Mesothelial cell of epicardium (in vitro differentiated cells): Measurements from ENCODE around the gene KDM7A. TPM values are rescaled to one million over a fixed set of nuclear protein-coding genes. Genes with fewer than 3 reads are reported as not detected.
A peak's percentile ranks its signal among the peaks of the same experiment; 100 is the strongest.

Experiments
- DNase-seq, 2 experiments: peaks; one replicate each; pipeline ENCODE4 v3.0.0; 2021; ENCODE audit warnings: low spot score in 2 of 2; ENCODE audit not compliant: unreplicated experiment in 2 of 2
- H3K27ac Mint-ChIP-seq: 2 replicates; pipeline ENCODE4 v1.8.0; 2021; ENCODE audit warnings: mixed read lengths
- H3K27me3 Mint-ChIP-seq: 2 replicates; pipeline ENCODE4 v1.8.0; 2021; ENCODE audit warnings: low read depth, mixed read lengths
- H3K36me3 Mint-ChIP-seq: 2 replicates; pipeline ENCODE4 v1.8.0; 2021; ENCODE audit warnings: mixed read lengths
- H3K4me1 Mint-ChIP-seq: 2 replicates; pipeline ENCODE4 v1.8.0; 2021; ENCODE audit warnings: mixed read lengths
- H3K4me3 Mint-ChIP-seq: 2 replicates; pipeline ENCODE4 v1.8.0; 2021; ENCODE audit warnings: mild to moderate bottlenecking, moderate library complexity, mixed read lengths
- H3K9me3 Mint-ChIP-seq: 2 replicates; pipeline ENCODE4 v1.8.0; 2021; ENCODE audit warnings: mixed read lengths
- CTCF ChIP-seq: fragments of 200-600 bp; sonication (generic); IDR thresholded peaks from one replicate; pipeline ENCODE4 v1.5.0; 2021; ENCODE audit warnings: antibody characterized with exemption; ENCODE audit not compliant: unreplicated experiment
- total RNA-seq: library from RNA; stranded (reverse); gene quantifications from 3 replicates; pipeline ENCODE4 v1.2.1, GENCODE V29; 2021

Gene KDM7A
- total RNA-seq, 1 donor from 2014 or later = 8.4 TPM

DNA sequence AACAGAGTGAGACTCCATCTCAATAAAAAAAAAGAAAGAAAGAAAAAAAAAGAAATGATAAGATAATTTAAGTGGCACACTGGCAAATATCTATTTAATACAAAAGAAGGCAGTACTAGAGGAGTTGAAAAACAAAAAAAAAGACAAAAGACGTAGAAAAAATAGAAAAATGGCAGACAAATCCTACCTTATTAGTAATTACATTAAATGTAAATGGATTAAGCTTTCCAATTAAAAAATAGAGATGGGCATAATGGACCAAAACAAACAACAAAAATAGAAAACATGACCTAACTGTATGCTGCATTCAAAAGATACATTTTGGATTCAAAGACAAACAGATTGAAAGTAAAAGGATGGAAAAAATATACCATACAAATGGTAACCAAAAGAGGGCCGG, 108.8 kb downstream of the KDM7A start:
- H3K4me1 Mint-ChIP-seq = no peaks in the 10 kb centered on the region

DNA sequence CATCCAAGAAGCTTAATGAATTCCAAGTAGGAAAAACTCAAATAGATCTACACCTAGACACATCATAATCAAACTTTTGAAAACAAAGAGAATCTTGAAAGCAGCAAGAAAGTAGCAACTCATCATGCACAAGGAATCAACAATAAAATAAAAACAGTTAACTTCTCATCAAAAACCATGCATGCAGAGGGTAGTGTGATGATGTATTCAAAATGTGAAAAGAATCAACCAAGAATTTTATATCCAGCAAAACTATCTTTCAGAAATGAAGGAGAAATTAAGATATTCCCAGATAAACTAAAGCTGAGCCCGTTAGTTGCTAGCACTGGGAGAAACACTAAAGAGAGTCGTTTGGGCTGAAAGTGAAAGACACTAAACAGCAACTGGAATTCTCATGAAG, 109.7 kb downstream of the KDM7A start:
- Mint-ChIP-seq H3K27me3 (peaks cover 1% of the 10 kb centered on the region), H3K36me3 (peaks cover 5% of the 10 kb centered on the region), H3K9me3 (peaks cover 47% of the 10 kb centered on the region), H3K4me3 (no peak overlapping the region), H3K4me1 (no peaks in the 10 kb centered on the region), H3K27ac (no peak overlapping the region)
- no peak for TF ChIP-seq CTCF
- no peak for DNase-seq

More for the DNA sequence above, 108.8 kb downstream of the KDM7A start:
- Mint-ChIP-seq H3K4me3 (no peak overlapping the region), H3K36me3 (peaks cover 5% of the 10 kb centered on the region), H3K27ac (no peak overlapping the region), H3K9me3 (peaks cover 47% of the 10 kb centered on the region), H3K27me3 (peaks cover 1% of the 10 kb centered on the region)
- TF ChIP-seq CTCF = no peak
- DNase-seq = no peak

DNA sequence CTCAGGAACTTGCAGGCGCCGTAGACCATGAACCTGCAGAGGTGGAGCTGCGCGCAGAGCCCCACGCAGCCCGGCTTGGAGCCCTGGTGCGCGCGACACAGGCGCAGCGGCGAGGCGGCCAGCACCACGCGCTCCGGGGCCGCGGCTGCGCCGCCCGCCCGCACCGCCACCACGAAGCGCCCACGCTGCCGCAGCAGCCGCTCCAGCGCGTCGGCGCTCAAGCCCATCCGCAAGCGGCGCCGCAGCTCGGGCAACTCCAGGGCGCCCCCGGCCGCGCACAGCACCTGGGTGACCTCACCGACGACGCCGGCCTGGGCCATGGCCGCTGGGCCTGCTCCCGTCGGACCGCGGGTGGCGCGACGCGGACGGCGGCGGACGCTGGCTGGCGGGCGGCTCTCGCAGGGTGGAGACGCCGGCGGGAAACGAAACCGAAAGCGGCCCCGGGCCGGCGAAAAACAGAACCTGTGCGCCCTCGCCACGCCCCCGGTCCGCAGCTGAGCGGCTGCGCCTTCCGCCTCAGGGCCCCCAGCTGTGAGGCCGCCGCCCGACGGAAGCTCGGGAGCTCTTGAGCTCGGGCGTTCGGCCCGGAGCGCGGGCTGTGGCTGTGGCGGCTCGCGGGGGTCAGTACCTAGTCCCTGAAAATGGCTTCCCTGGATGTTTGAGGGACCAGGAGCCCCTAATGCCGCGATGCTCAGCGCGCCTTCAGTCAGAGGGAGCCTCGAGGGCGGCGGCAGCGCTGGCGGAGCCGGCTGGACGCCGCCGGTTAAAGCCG, 114.1 kb downstream of the KDM7A start, which contains the start of gene PARP12:
Gene PARP12, minus strand, starts transcription at position 424 of the 772 bp plus-strand sequence. Its CDS starts 104 bp downstream, at position 320.
- Mint-ChIP-seq H3K27ac (peak within 1 kb of the TSS; percentile 84), H3K9me3 (peaks cover 24% of the 10 kb centered on the region), H3K4me3 (peak within 1 kb of the TSS; percentile 72), H3K36me3 (peaks cover 5% of the 10 kb centered on the region), H3K4me1 (peaks cover 24% of the 10 kb centered on the region), H3K27me3 (no peaks in the 10 kb centered on the region)
- DNase-seq = peak; percentile 62 to 83
- no peak for TF ChIP-seq CTCF

DNA sequence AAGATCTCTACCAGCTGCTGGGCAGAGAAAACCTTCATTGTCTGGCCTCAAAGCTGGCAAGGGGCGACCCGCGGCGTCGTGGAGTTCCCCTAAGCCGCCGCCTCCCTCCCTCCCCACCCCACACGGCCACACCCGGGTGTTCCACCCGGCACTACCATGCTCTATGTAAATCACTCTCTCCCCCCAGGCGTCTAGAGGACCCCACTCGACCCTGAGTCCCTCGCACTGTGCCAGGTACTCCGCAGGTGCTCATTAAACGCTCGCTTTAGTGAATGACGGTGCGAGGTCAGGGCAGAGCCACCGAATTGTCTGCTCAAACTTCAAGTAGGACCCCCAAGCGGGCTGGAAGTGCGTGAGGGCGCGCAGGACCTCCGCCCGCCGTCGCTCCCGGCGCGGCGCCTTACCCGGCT, 114.7 kb downstream of the KDM7A start:
- peak overlapping the region; percentile 72 for H3K4me3 Mint-ChIP-seq
- H3K36me3 Mint-ChIP-seq = peaks cover 7% of the 10 kb centered on the region
- peak overlapping the region; percentile 84 for H3K27ac Mint-ChIP-seq
- peaks cover 20% of the 10 kb centered on the region for H3K9me3 Mint-ChIP-seq
- DNase-seq = no peak
- H3K4me1 Mint-ChIP-seq = peaks cover 24% of the 10 kb centered on the region
- H3K27me3 Mint-ChIP-seq = no peaks in the 10 kb centered on the region
- TF ChIP-seq CTCF = no peak

- Mint-ChIP-seq H3K4me3 (peak overlapping the region; percentile 72), H3K9me3 (peaks cover 15% of the 10 kb centered on the region), H3K27ac (peak overlapping the region; percentile 32), H3K27me3 (no peaks in the 10 kb centered on the region), H3K4me1 (peaks cover 24% of the 10 kb centered on the region), H3K36me3 (peaks cover 3% of the 10 kb centered on the region)
- no peak for DNase-seq
- TF ChIP-seq CTCF = no peak
These were observed 115.2 kb downstream of the KDM7A start for GRCh38 chr7:140061607-140061930.
